Bronchial epithelial cell (primary cell): ENCODE measurements around the gene PSMD12. TPM values are rescaled to one million over a fixed set of nuclear protein-coding genes. Genes with fewer than 3 reads are reported as not detected.

Experiments
- DNase-seq: peaks from one replicate; pipeline ENCODE4 v3.0.0-alpha.2; 2010; ENCODE audit warnings: low read depth
- FAIRE-seq: peaks from 2 replicates; lab custom pipeline; 2011; peaks lifted over from hg19 to GRCh38; lab: Jason Lieb, UNC
- H3K27me3 ChIP-seq: 2 replicates; pipeline ENCODE4 v1.5.1; 2011; ENCODE audit warnings: low read length; ENCODE audit not compliant: control insufficient read depth, insufficient read depth
- H3K36me3 ChIP-seq: 2 replicates; pipeline ENCODE4 v1.5.1; 2011; ENCODE audit warnings: low read length; ENCODE audit not compliant: control insufficient read depth, insufficient read depth
- H3K4me3 ChIP-seq: 2 replicates; pipeline ENCODE4 v1.5.1; 2011; ENCODE audit warnings: mild to moderate bottlenecking, low read depth, low read length, control low read depth
- CTCF ChIP-seq: IDR thresholded peaks from 2 replicates; pipeline ENCODE4 v1.5.1; 2011; ENCODE audit warnings: mild to moderate bottlenecking, moderate library complexity, low read length, control low read depth, inconsistent platforms; ENCODE audit not compliant: insufficient read depth, severe bottlenecking
- total RNA-seq: library from RNA; depleted of rRNA; stranded (reverse); fragments of >200 nt; gene quantifications from 2 replicates; pipeline ENCODE4 v1.2.1, GENCODE V29; 2014

The PSMD12 gene
- total RNA-seq, 1 donor from 2014 or later, result 13.2 TPM

GRCh38 chr17:67360880-67361279, 5.5 kb downstream of the PSMD12 start:
- H3K27me3 ChIP-seq, result no peaks in the 10 kb centered on the region
- TF ChIP-seq CTCF, result no peak
- peaks cover 2% of the 10 kb centered on the region for H3K36me3 ChIP-seq
- no peak overlapping the region for H3K4me3 ChIP-seq
- DNase-seq, result peak; percentile 89
- no peak for FAIRE-seq

GRCh38 chr17:67359960-67360791, 6.2 kb downstream of the PSMD12 start:
- Histone ChIP-seq H3K4me3 (no peak overlapping the region), H3K36me3 (peaks cover 3% of the 10 kb centered on the region), H3K27me3 (no peaks in the 10 kb centered on the region)
- DNase-seq, result no peak
- peak; percentile 29 for TF ChIP-seq CTCF
- FAIRE-seq, result no peak

- peaks cover 3% of the 10 kb centered on the region for H3K36me3 ChIP-seq
- TF ChIP-seq CTCF, result no peak
- no peak for FAIRE-seq
- DNase-seq, result no peak
- H3K4me3 ChIP-seq, result no peak overlapping the region
- no peaks in the 10 kb centered on the region for H3K27me3 ChIP-seq
Measured at GRCh38 chr17:67358612-67359011, 7.8 kb downstream of the PSMD12 start.

- FAIRE-seq, result no peak
- H3K36me3 ChIP-seq, result peaks cover 8% of the 10 kb centered on the region
- H3K27me3 ChIP-seq, result no peaks in the 10 kb centered on the region
Measured at GRCh38 chr17:67353929-67354574, 12.3 kb downstream of the PSMD12 start.

GRCh38 chr17:67353161-67353560, 13.2 kb downstream of the PSMD12 start:
- H3K4me3 ChIP-seq, result no peak overlapping the region
- no peaks in the 10 kb centered on the region for H3K27me3 ChIP-seq
- no peak for DNase-seq
- peaks cover 8% of the 10 kb centered on the region for H3K36me3 ChIP-seq
- no peak for FAIRE-seq
- TF ChIP-seq CTCF, result no peak

More at GRCh38 chr17:67353929-67354574, 12.3 kb downstream of the PSMD12 start:
- DNase-seq, result no peak
- no peak for TF ChIP-seq CTCF
- H3K4me3 ChIP-seq, result no peak overlapping the region
